ENCODE measurements around the gene GNS. TPM values are rescaled to one million over a fixed set of nuclear protein-coding genes. Genes with fewer than 3 reads are reported as not detected.

Gene GNS
- total and polyA plus RNA-seq, 4 donors = 27.8 to 78.6 (median 57.4) TPM

GRCh38 chr12:64801381-64801780 lies 42.2 kb upstream of the GNS start:
- Histone ChIP-seq H3K27me3 (ENCODE audit: control insufficient read depth in 4 of 4, insufficient read depth in 4 of 4, low read length in 3 of 4) (no peaks in the 10 kb centered on the region), H3K9ac (ENCODE audit: low read depth in 1 of 2, low read length in 2 of 2) (no peak overlapping the region), H3K4me3 (ENCODE audit: low read depth in 1 of 3, low read length in 3 of 3) (no peak overlapping the region), H3K27ac (ENCODE audit: low read depth in 1 of 2, low read length in 2 of 2) (no peak overlapping the region), H3K9me3 (ENCODE audit: control insufficient read depth in 4 of 4, low read length in 3 of 4) (no peaks in the 10 kb centered on the region), H3K36me3 (ENCODE audit: control insufficient read depth in 4 of 4, insufficient read depth in 3 of 4, low read depth in 1 of 4, low read length in 3 of 4) (no peaks in the 10 kb centered on the region), H3K4me1 (ENCODE audit: control insufficient read depth in 4 of 4, insufficient read depth in 4 of 4, low read length in 3 of 4) (peaks cover 0 to 15% (median 9%) of the 10 kb centered on the region in 4 donors)
- TF ChIP-seq SP1 (IDR thresholded peaks at IDR 0.05) (no peak), NR2F2 (IDR thresholded peaks at IDR 0.05) (no peak), MAX (IDR thresholded peaks at IDR 0.05) (no peak), FOXA1 (IDR thresholded peaks at IDR 0.05) (no peak), FOXA2 (IDR thresholded peaks at IDR 0.05) (no peak), CTCF (IDR thresholded peaks at IDR 0.05; ENCODE audit: low read depth, low read length, missing input control) (no peak), GABPA (IDR thresholded peaks at IDR 0.05 in 1 of 2, conservative IDR thresholded peaks at IDR 0.05 in 1 of 2) (no peak), RAD21 (IDR thresholded peaks at IDR 0.05) (no peak), TAF1 (conservative IDR thresholded peaks at IDR 0.05) (no peak), JUND (IDR thresholded peaks at IDR 0.05) (no peak), YY1 (IDR thresholded peaks at IDR 0.05) (no peak), ZBTB33 (IDR thresholded peaks at IDR 0.05) (no peak), REST (IDR thresholded peaks at IDR 0.05) (no peak), ATF3 (IDR thresholded peaks at IDR 0.05) (no peak), EGR1 (IDR thresholded peaks at IDR 0.05; ENCODE audit: low read depth in 2 of 2) (no peak), RXRA (IDR thresholded peaks at IDR 0.05) (no peak), HNF4G (IDR thresholded peaks at IDR 0.05) (no peak), HNF4A (conservative IDR thresholded peaks at IDR 0.05) (no peak)
- no peak for DNase-seq (ENCODE audit: low spot score)
- 81% methylated on average over 2 of the region's 2 CpGs for WGBS

All from liver (tissue), 9 donors.